ENCODE results near the gene TTC21A.

TTC21A gene

GRCh38 chr3:39118079-39118478 lies 10.6 kb downstream of the TTC21A start:
- TF ChIP-seq NFIC (IDR thresholded peaks at IDR 0.05) (no peak), TEAD4 (IDR thresholded peaks at IDR 0.05) (no peak), TCF12 (IDR thresholded peaks at IDR 0.05; ENCODE audit: low read depth) (no peak), CREB1 (IDR thresholded peaks at IDR 0.05; ENCODE audit: low read depth) (no peak), FOXM1 (IDR thresholded peaks at IDR 0.05; ENCODE audit: borderline replicate concordance, low read depth) (no peak), YY1 (IDR thresholded peaks at IDR 0.05; ENCODE audit: low read depth) (no peak), CEBPB (IDR thresholded peaks at IDR 0.05) (no peak), REST (IDR thresholded peaks at IDR 0.05; ENCODE audit: low read depth) (no peak), RAD21 (IDR thresholded peaks at IDR 0.05; ENCODE audit: low read depth) (no peak), TAF1 (IDR thresholded peaks at IDR 0.05; ENCODE audit: low read depth) (no peak), MAX (IDR thresholded peaks at IDR 0.05) (no peak), EGR1 (IDR thresholded peaks at IDR 0.05) (no peak), EP300 (IDR thresholded peaks at IDR 0.05; ENCODE audit: borderline replicate concordance) (no peak)

- TF ChIP-seq MAX (IDR thresholded peaks at IDR 0.05) (no peak), EGR1 (IDR thresholded peaks at IDR 0.05) (no peak), YY1 (IDR thresholded peaks at IDR 0.05; ENCODE audit: low read depth) (no peak), TCF12 (IDR thresholded peaks at IDR 0.05; ENCODE audit: low read depth) (no peak)
Measured at GRCh38 chr3:39118931-39119660, 11.6 kb downstream of the TTC21A start.

- TF ChIP-seq CEBPB (IDR thresholded peaks at IDR 0.05), result no peak
- TF ChIP-seq EP300 (IDR thresholded peaks at IDR 0.05; ENCODE audit: borderline replicate concordance), result no peak
- no peak for TF ChIP-seq MAX (IDR thresholded peaks at IDR 0.05)
- no peak for TF ChIP-seq EGR1 (IDR thresholded peaks at IDR 0.05)
- TF ChIP-seq RAD21 (IDR thresholded peaks at IDR 0.05; ENCODE audit: low read depth), result no peak
- TF ChIP-seq TEAD4 (IDR thresholded peaks at IDR 0.05), result no peak
- no peak for TF ChIP-seq ZBTB7A (IDR thresholded peaks at IDR 0.05; ENCODE audit: low read depth)
- no peak for TF ChIP-seq CREB1 (IDR thresholded peaks at IDR 0.05; ENCODE audit: low read depth)
- TF ChIP-seq USF1 (IDR thresholded peaks at IDR 0.05), result no peak
- no peak for TF ChIP-seq NFIC (IDR thresholded peaks at IDR 0.05)
- no peak for TF ChIP-seq YY1 (IDR thresholded peaks at IDR 0.05; ENCODE audit: low read depth)
- no peak for TF ChIP-seq REST (IDR thresholded peaks at IDR 0.05; ENCODE audit: low read depth)
- no peak for TF ChIP-seq TAF1 (IDR thresholded peaks at IDR 0.05; ENCODE audit: low read depth)
- TF ChIP-seq FOXM1 (IDR thresholded peaks at IDR 0.05; ENCODE audit: borderline replicate concordance, low read depth), result no peak
- TF ChIP-seq TCF12 (IDR thresholded peaks at IDR 0.05; ENCODE audit: low read depth), result no peak
Measured at GRCh38 chr3:39121621-39122020, 14.1 kb downstream of the TTC21A start.

GRCh38 chr3:39122813-39123212 lies 15.3 kb downstream of the TTC21A start:
- TF ChIP-seq EP300 (IDR thresholded peaks at IDR 0.05; ENCODE audit: borderline replicate concordance), result no peak
- TF ChIP-seq CREB1 (IDR thresholded peaks at IDR 0.05; ENCODE audit: low read depth), result no peak
- TF ChIP-seq ZBTB7A (IDR thresholded peaks at IDR 0.05; ENCODE audit: low read depth), result no peak
- TF ChIP-seq REST (IDR thresholded peaks at IDR 0.05; ENCODE audit: low read depth), result no peak
- no peak for TF ChIP-seq MAX (IDR thresholded peaks at IDR 0.05)
- no peak for TF ChIP-seq TCF12 (IDR thresholded peaks at IDR 0.05; ENCODE audit: low read depth)
- no peak for TF ChIP-seq TAF1 (IDR thresholded peaks at IDR 0.05; ENCODE audit: low read depth)
- no peak for TF ChIP-seq USF1 (IDR thresholded peaks at IDR 0.05)
- TF ChIP-seq RAD21 (IDR thresholded peaks at IDR 0.05; ENCODE audit: low read depth), result no peak
- no peak for TF ChIP-seq YY1 (IDR thresholded peaks at IDR 0.05; ENCODE audit: low read depth)
- TF ChIP-seq NFIC (IDR thresholded peaks at IDR 0.05), result no peak
- TF ChIP-seq EGR1 (IDR thresholded peaks at IDR 0.05), result no peak
- no peak for TF ChIP-seq CEBPB (IDR thresholded peaks at IDR 0.05)
- no peak for TF ChIP-seq TEAD4 (IDR thresholded peaks at IDR 0.05)
- TF ChIP-seq FOXM1 (IDR thresholded peaks at IDR 0.05; ENCODE audit: borderline replicate concordance, low read depth), result no peak
